Natural killer cell (primary cell): ENCODE data around the gene UHMK1. TPM values are rescaled to one million over a fixed set of nuclear protein-coding genes. Genes with fewer than 3 reads are reported as not detected.
A peak's percentile ranks its signal among the peaks of the same experiment; 100 is the strongest.

Experiments
- ATAC-seq, 3 donors: fragments of 150-1000 bp in 2 of 3; fragments of 200-7000 bp in 1 of 3; cut with Tn5 transposase; 1 replicate in 1 of 3; 2 replicates in 2 of 3; pipeline ENCODE4 v1.10.0; 2021; ENCODE audit warnings: mild to moderate bottlenecking in 2 of 3, moderate library complexity in 2 of 3
- DNase-seq, 2 donors: peaks; one replicate each; pipeline versions ENCODE4 v3.0.0 to v3.0.0-alpha.2; 2013 to 2021; ENCODE audit warnings: mixed read lengths in 1 of 2
- H3K27ac ChIP-seq: one replicate; pipeline ENCODE4 v1.5.1; 2013; ENCODE audit warnings: mild to moderate bottlenecking, low read length
- H3K27me3 ChIP-seq: one replicate; pipeline ENCODE4 v1.6.1; 2013; ENCODE audit warnings: low read length; ENCODE audit not compliant: control insufficient read depth, insufficient read depth
- H3K36me3 ChIP-seq: one replicate; pipeline ENCODE4 v1.6.1; 2013; ENCODE audit warnings: low read length; ENCODE audit not compliant: control insufficient read depth, insufficient read depth
- H3K4me1 ChIP-seq: one replicate; pipeline ENCODE4 v1.6.1; 2013; ENCODE audit warnings: low read length; ENCODE audit not compliant: control insufficient read depth, insufficient read depth
- H3K4me3 ChIP-seq: one replicate; pipeline ENCODE4 v1.5.1; 2013; ENCODE audit warnings: low read length
- H3K9me3 ChIP-seq: one replicate; pipeline ENCODE4 v1.6.1; 2013; ENCODE audit warnings: low read length; ENCODE audit not compliant: control insufficient read depth, insufficient read depth
- H3K27ac Mint-ChIP-seq, 2 donors: one replicate each; pipeline ENCODE4 v1.8.0; 2022; ENCODE audit warnings: mild to moderate bottlenecking in 2 of 2, mixed read lengths in 2 of 2, moderate library complexity in 1 of 2
- H3K27me3 Mint-ChIP-seq, 2 donors: one replicate each; pipeline ENCODE4 v1.8.0; 2022; ENCODE audit warnings: low read depth in 2 of 2, mixed read lengths in 2 of 2
- H3K36me3 Mint-ChIP-seq: one replicate; pipeline ENCODE4 v1.8.0; 2022; ENCODE audit warnings: mixed read lengths
- H3K4me1 Mint-ChIP-seq, 2 donors: one replicate each; pipeline ENCODE4 v1.8.0; 2022; ENCODE audit warnings: mixed read lengths in 2 of 2
- H3K4me3 Mint-ChIP-seq: one replicate; pipeline ENCODE4 v1.8.0; 2022; ENCODE audit warnings: mild to moderate bottlenecking, moderate library complexity, mixed read lengths
- H3K9me3 Mint-ChIP-seq, 2 donors: one replicate each; pipeline ENCODE4 v1.8.0; 2022; ENCODE audit warnings: mixed read lengths in 2 of 2
- WGBS: methylation state at CpG from one replicate; pipeline ENCODE4 v1.1.7; 2013; ENCODE audit warnings: missing lambda C conversion rate; ENCODE audit not compliant: insufficient coverage; 5-methylcytosine and 5-hydroxymethylcytosine counted together
- intact Hi-C: fragments of 100-400 bp; cut with micrococcal nuclease; formaldehyde crosslinking; loops from one replicate; pipeline ENCODE4 v1.14.2; 2022
- total RNA-seq, 4 donors: library from RNA; stranded (reverse); fragments of 120-200 nt in 1 of 4; gene quantifications; one replicate each; pipeline versions ENCODE4 v1.2.3 to v1.2.4, GENCODE V29; 2013 to 2022
- TF ChIP-seq, protein P1 (sequence below): fragments of 200-600 bp; IDR thresholded peaks from one replicate; pipeline ENCODE4 v1.8.0; 2022; ENCODE audit warnings: antibody characterized with exemption

UHMK1 gene
- total RNA-seq, 3 donors from 2014 or later (not counting 1 experiment from before 2014, with no cell fraction given), result 87.7 to 100 (median 99.1) TPM

DNA sequence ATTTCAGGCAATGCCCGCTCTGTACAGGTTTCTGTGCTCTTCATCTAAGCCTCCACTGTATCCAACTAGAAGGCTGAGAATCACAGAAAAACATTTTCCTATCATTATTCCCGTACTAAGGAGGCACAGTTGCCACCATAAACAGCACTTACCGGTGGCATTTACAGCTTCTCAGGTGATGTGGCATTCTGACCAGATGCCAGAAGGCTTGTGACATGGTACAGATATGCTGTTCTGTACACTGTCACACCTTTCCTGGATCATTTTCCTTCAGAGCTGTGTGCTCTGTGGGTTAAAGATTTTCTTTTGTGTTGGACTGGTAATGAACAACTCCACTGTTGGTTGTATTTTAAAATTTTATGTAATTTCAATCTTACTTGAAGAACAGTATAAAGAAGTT, 59.9 kb downstream of the UHMK1 start:
- H3K27me3 Mint-ChIP-seq, result no peaks in the 10 kb centered on the region
- H3K4me1 Mint-ChIP-seq, result peaks cover 19 to 22% of the 10 kb centered on the region in 2 donors
- no peaks in the 10 kb centered on the region for H3K36me3 Mint-ChIP-seq
- ATAC-seq (no peak), DNase-seq (no peak)
- TF ChIP-seq, protein P1, sequence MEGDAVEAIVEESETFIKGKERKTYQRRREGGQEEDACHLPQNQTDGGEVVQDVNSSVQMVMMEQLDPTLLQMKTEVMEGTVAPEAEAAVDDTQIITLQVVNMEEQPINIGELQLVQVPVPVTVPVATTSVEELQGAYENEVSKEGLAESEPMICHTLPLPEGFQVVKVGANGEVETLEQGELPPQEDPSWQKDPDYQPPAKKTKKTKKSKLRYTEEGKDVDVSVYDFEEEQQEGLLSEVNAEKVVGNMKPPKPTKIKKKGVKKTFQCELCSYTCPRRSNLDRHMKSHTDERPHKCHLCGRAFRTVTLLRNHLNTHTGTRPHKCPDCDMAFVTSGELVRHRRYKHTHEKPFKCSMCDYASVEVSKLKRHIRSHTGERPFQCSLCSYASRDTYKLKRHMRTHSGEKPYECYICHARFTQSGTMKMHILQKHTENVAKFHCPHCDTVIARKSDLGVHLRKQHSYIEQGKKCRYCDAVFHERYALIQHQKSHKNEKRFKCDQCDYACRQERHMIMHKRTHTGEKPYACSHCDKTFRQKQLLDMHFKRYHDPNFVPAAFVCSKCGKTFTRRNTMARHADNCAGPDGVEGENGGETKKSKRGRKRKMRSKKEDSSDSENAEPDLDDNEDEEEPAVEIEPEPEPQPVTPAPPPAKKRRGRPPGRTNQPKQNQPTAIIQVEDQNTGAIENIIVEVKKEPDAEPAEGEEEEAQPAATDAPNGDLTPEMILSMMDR, result no peak
- intact Hi-C loops, result no loop called here
- Histone ChIP-seq H3K36me3 (no peaks in the 10 kb centered on the region), H3K27ac (no peak overlapping the region), H3K27me3 (no peaks in the 10 kb centered on the region), H3K4me1 (peaks cover 14% of the 10 kb centered on the region), H3K9me3 (no peaks in the 10 kb centered on the region), H3K4me3 (no peak overlapping the region)
- no peak overlapping the region for H3K27ac Mint-ChIP-seq
- H3K9me3 Mint-ChIP-seq, result no peaks in the 10 kb centered on the region
- H3K4me3 Mint-ChIP-seq, result no peak overlapping the region
- WGBS, result 92% methylated on average over 3 of the region's 3 CpGs

DNA sequence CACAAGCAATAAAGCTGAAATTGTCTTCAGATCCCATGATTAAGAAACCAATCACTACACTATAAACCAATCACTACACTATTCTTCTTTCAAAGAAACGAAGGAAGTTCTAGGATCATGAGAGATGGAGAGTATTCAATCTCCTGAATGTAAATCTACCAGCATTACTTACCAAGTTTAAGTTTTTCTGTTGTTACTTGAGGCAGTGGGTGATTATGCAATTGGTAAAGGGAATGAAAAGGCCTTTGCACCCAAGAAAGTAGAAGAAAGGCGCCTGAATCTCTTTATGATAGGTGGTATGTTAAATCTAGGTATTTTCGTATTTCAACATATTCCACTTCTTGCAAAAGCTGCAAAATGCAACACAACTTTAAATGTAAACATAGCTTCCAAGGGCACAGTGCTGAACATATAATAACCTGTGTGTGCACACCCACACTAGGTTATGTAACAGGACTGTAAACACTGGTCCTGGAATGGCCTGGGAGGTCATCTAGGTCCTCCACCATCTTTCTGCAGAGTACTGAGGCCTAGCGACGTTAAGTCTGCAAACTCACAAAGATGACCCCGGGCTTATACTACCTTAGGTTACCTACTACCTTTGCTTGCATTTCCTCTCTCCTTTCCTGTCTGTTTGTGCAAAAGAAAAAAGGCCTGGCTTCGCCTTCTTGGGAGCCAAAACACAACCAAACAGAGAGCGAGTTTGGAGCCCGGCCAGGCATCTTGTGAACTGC, 62.9 kb downstream of the UHMK1 start:
- peak overlapping the region; percentile 97 to 98 for H3K27ac Mint-ChIP-seq
- no peaks in the 10 kb centered on the region for H3K27me3 Mint-ChIP-seq
- intact Hi-C loops, result loop anchor here (1.0 to 5.0 kb wide), 3 partner anchors 12 to 148 kb away; partner anchors contain the start of genes SH2D1B and UHMK1
- no peaks in the 10 kb centered on the region for H3K36me3 Mint-ChIP-seq
- H3K4me1 Mint-ChIP-seq, result peaks cover 39 to 41% of the 10 kb centered on the region in 2 donors
- 66% methylated on average over 7 of the region's 9 CpGs for WGBS
- H3K27ac ChIP-seq, result peak overlapping the region; percentile 96
- peak overlapping the region; percentile 94 for H3K4me3 Mint-ChIP-seq
- TF ChIP-seq, protein P1, result no peak
- ATAC-seq, result no peak
- peak overlapping the region; percentile 79 for H3K4me3 ChIP-seq
- H3K36me3 ChIP-seq, result no peaks in the 10 kb centered on the region
- no peaks in the 10 kb centered on the region for H3K9me3 ChIP-seq
- no peak for DNase-seq
- peaks cover 14% of the 10 kb centered on the region for H3K4me1 ChIP-seq
- H3K27me3 ChIP-seq, result no peaks in the 10 kb centered on the region
- no peaks in the 10 kb centered on the region for H3K9me3 Mint-ChIP-seq

DNA sequence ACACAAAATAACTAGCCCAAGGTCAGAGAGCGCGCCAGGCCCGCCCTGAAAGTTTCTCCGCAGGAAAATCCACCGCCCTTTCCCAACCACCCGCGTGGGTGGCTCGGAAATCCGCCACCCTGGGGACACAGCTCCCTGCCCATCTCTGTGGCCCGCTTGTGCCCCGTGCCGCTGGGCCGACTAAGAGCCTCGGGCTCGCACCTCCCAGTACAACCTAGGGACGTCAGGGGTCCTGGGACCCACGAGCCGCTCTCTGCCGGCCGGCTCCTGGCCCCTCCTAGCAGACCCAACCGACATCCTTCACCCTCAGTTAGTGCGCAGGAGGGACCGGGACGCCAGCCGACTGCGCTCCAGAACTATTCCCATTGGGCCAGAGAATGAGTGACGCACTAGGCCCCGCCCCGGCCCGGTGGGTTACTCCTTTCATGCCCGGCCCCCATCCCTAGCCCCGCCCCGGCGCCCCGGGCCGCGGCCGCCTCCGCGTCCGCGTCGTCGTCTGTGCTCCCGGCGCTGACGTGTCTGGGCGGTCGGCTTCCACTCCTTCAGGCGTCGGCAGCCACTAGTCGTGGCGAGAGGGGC, 63.5 kb downstream of the UHMK1 start:
- peak; percentile 97 to 99 for DNase-seq
- no peaks in the 10 kb centered on the region for H3K27me3 Mint-ChIP-seq
- TF ChIP-seq, protein P1, result no peak
- intact Hi-C loops, result loop anchor here (1.0 to 5.0 kb wide), 3 partner anchors 13 to 149 kb away; partner anchors contain the start of genes SH2D1B and UHMK1
- peak overlapping the region; percentile 97 to 98 for H3K27ac Mint-ChIP-seq
- peak; percentile 90 to 97 (median 90) for ATAC-seq
- Histone ChIP-seq H3K4me3 (peak overlapping the region; percentile 79), H3K9me3 (no peaks in the 10 kb centered on the region), H3K4me1 (peaks cover 14% of the 10 kb centered on the region), H3K36me3 (no peaks in the 10 kb centered on the region), H3K27ac (peak overlapping the region; percentile 96), H3K27me3 (no peaks in the 10 kb centered on the region)
- under 1% methylated on average over 53 of the region's 53 CpGs for WGBS
- peaks cover 45 to 48% of the 10 kb centered on the region in 2 donors for H3K4me1 Mint-ChIP-seq
- H3K9me3 Mint-ChIP-seq, result no peaks in the 10 kb centered on the region
- no peaks in the 10 kb centered on the region for H3K36me3 Mint-ChIP-seq
- peak overlapping the region; percentile 94 for H3K4me3 Mint-ChIP-seq
